ENCODE data around the gene CABCOCO1.

Gene CABCOCO1

DNA sequence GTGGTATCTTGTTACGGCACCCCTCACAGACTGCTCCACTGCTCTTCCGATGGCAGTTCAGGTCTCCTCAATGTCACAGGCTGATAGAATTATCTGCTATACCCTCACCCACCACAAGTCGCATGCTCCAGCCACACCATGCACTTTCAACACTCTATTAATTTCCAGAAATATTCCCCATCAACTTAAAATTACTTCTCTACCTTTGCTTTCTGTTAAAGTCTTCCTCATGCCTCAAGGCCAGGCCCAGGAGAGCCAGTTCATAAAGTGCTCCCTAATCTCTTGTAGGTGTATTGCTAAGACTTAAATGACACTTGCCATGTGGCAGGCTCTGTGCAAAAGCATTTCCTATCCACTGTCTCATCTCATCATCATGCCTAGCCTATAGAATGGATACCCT, 132.8 kb downstream of the CABCOCO1 start:
- WGBS (ENCODE audit: insufficient coverage, insufficient read length): no CpG with 5 or more reads among the region's 3 CpGs
- H3K4me1 ChIP-seq (ENCODE audit: control insufficient read depth, insufficient read depth, low read length): no peaks in the 10 kb centered on the region
- no peaks in the 10 kb centered on the region for H3K36me3 ChIP-seq (ENCODE audit: control insufficient read depth, insufficient read depth, low read length)
- H3K4me3 ChIP-seq (ENCODE audit: low read length): no peak overlapping the region
- H3K27me3 ChIP-seq (ENCODE audit: control insufficient read depth, insufficient read depth, low read length): no peaks in the 10 kb centered on the region
- no peaks in the 10 kb centered on the region for H3K9me3 ChIP-seq (ENCODE audit: control insufficient read depth, insufficient read depth, low read length)
- H3K27ac ChIP-seq (ENCODE audit: low read length): no peak overlapping the region
- no peak for DNase-seq (ENCODE audit: low read depth, low spot score)

DNA sequence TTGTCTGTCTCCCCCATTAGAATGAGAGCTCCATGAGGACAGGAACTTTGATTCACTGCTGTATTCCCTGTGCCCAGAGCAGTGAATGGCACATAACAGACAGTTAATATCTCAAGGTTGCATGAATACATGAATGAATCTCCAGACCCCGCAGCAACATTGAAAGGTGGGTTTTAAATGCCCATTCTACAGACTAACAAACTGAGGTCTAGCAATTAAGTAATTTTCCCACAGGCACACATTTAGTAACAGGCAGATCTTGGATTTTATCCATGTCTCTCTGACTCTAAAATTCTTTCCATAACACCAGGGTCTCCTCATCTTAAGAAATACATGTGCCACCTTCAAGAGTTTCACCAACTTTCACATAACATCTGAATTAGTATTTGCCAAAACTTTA, 134.1 kb downstream of the CABCOCO1 start:
- WGBS (ENCODE audit: insufficient coverage, insufficient read length): no CpG with 5 or more reads among the region's 1 CpG
- Histone ChIP-seq H3K4me3 (ENCODE audit: low read length) (no peak overlapping the region), H3K36me3 (ENCODE audit: control insufficient read depth, insufficient read depth, low read length) (no peaks in the 10 kb centered on the region), H3K27me3 (ENCODE audit: control insufficient read depth, insufficient read depth, low read length) (no peaks in the 10 kb centered on the region), H3K4me1 (ENCODE audit: control insufficient read depth, insufficient read depth, low read length) (no peaks in the 10 kb centered on the region), H3K27ac (ENCODE audit: low read length) (no peak overlapping the region), H3K9me3 (ENCODE audit: control insufficient read depth, insufficient read depth, low read length) (no peaks in the 10 kb centered on the region)
- DNase-seq (ENCODE audit: low read depth, low spot score): no peak

DNA sequence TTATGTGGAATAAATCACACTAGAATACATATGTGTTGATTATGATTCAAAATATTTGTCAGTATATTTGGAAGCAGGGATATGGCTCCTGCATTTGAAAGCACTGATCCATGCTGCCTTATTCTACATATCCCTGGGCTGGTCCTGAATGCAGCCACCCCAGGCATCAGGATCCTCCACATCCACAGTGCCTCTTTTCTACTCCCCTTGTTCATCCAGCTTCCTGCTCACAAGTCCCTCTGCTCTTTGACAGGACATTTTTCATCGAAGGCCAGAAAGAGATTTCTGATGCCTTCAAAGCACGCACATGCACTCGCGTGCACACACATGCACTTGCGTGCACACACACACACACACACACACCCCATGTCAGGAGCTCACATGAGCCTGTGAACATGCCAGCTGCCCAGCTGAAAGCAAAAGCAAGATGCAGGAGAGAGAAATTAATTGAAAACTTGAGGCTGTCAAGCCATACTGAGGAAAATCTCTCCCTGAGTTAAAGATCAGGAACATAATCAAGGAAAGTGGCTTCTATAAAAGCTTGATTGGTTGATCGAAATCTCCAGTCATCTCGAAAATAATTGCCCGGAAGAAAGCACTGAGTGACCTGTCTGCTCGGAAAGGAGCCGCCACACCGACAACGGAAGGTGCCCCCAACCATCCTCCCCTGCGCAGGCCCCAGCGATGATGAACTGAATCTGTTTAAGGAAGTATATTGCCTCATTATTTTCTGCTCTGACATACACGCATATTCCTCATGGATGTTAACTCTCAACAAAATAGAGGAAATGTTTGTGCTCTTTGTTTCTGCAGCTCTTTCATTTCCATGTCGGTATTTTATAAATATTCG, 134.8 kb downstream of the CABCOCO1 start:
- Histone ChIP-seq H3K4me3 (ENCODE audit: low read length) (no peak overlapping the region), H3K27ac (ENCODE audit: low read length) (no peak overlapping the region), H3K36me3 (ENCODE audit: control insufficient read depth, insufficient read depth, low read length) (no peaks in the 10 kb centered on the region), H3K9me3 (ENCODE audit: control insufficient read depth, insufficient read depth, low read length) (no peaks in the 10 kb centered on the region), H3K4me1 (ENCODE audit: control insufficient read depth, insufficient read depth, low read length) (no peaks in the 10 kb centered on the region), H3K27me3 (ENCODE audit: control insufficient read depth, insufficient read depth, low read length) (no peaks in the 10 kb centered on the region)
- WGBS (ENCODE audit: insufficient coverage, insufficient read length): no CpG with 5 or more reads among the region's 17 CpGs
- DNase-seq (ENCODE audit: low read depth, low spot score): no peak

GRCh38 chr10:61798713-61799112, 136.0 kb downstream of the CABCOCO1 start:
- no peak for DNase-seq (ENCODE audit: low read depth, low spot score)
- no peaks in the 10 kb centered on the region for H3K4me1 ChIP-seq (ENCODE audit: control insufficient read depth, insufficient read depth, low read length)
- no peak overlapping the region for H3K27ac ChIP-seq (ENCODE audit: low read length)

GRCh38 chr10:61801484-61801883, 138.8 kb downstream of the CABCOCO1 start:
- Histone ChIP-seq H3K27me3 (ENCODE audit: control insufficient read depth, insufficient read depth, low read length) (no peaks in the 10 kb centered on the region), H3K9me3 (ENCODE audit: control insufficient read depth, insufficient read depth, low read length) (no peaks in the 10 kb centered on the region), H3K4me1 (ENCODE audit: control insufficient read depth, insufficient read depth, low read length) (no peaks in the 10 kb centered on the region), H3K27ac (ENCODE audit: low read length) (no peak overlapping the region), H3K4me3 (ENCODE audit: low read length) (no peak overlapping the region), H3K36me3 (ENCODE audit: control insufficient read depth, insufficient read depth, low read length) (no peaks in the 10 kb centered on the region)
- DNase-seq (ENCODE audit: low read depth, low spot score): no peak
- no CpG with 5 or more reads among the region's 5 CpGs for WGBS (ENCODE audit: insufficient coverage, insufficient read length)

More at GRCh38 chr10:61798713-61799112, 136.0 kb downstream of the CABCOCO1 start:
- Histone ChIP-seq H3K9me3 (ENCODE audit: control insufficient read depth, insufficient read depth, low read length) (no peaks in the 10 kb centered on the region), H3K4me3 (ENCODE audit: low read length) (no peak overlapping the region), H3K27me3 (ENCODE audit: control insufficient read depth, insufficient read depth, low read length) (no peaks in the 10 kb centered on the region), H3K36me3 (ENCODE audit: control insufficient read depth, insufficient read depth, low read length) (no peaks in the 10 kb centered on the region)

- no peak overlapping the region for H3K27ac ChIP-seq (ENCODE audit: low read length)
- H3K4me1 ChIP-seq (ENCODE audit: control insufficient read depth, insufficient read depth, low read length): no peaks in the 10 kb centered on the region
- H3K36me3 ChIP-seq (ENCODE audit: control insufficient read depth, insufficient read depth, low read length): no peaks in the 10 kb centered on the region
- WGBS (ENCODE audit: insufficient coverage, insufficient read length): no CpG with 5 or more reads among the region's 3 CpGs
- no peak for DNase-seq (ENCODE audit: low read depth, low spot score)
- no peak overlapping the region for H3K4me3 ChIP-seq (ENCODE audit: low read length)
- no peaks in the 10 kb centered on the region for H3K27me3 ChIP-seq (ENCODE audit: control insufficient read depth, insufficient read depth, low read length)
- H3K9me3 ChIP-seq (ENCODE audit: control insufficient read depth, insufficient read depth, low read length): no peaks in the 10 kb centered on the region
Observed at GRCh38 chr10:61803269-61803668, 140.5 kb downstream of the CABCOCO1 start.

DNA sequence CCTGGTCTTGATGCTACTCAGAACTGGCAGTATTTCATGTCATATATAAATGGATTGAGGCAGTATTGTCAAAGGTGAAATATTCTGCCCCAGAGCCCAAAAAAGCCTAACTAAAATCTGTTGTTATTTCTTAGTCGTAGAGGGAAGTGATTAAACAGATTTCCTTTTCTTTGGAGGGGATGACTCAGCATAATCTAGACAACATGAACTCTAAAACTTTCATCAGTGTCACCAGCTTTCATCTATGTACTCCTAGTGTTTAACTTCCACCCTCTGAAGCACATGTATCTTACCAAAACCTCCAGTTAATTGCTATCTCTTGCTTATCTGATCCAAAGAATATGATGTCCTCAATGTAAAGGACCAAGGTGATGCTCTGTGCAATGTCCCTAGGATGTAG, 141.7 kb downstream of the CABCOCO1 start:
- no CpG with 5 or more reads among the region's 1 CpG for WGBS (ENCODE audit: insufficient coverage, insufficient read length)
- Histone ChIP-seq H3K4me1 (ENCODE audit: control insufficient read depth, insufficient read depth, low read length) (no peaks in the 10 kb centered on the region), H3K9me3 (ENCODE audit: control insufficient read depth, insufficient read depth, low read length) (no peaks in the 10 kb centered on the region), H3K27me3 (ENCODE audit: control insufficient read depth, insufficient read depth, low read length) (no peaks in the 10 kb centered on the region), H3K4me3 (ENCODE audit: low read length) (no peak overlapping the region), H3K27ac (ENCODE audit: low read length) (no peak overlapping the region), H3K36me3 (ENCODE audit: control insufficient read depth, insufficient read depth, low read length) (no peaks in the 10 kb centered on the region)
- no peak for DNase-seq (ENCODE audit: low read depth, low spot score)

GRCh38 chr10:61805091-61805490, 142.4 kb downstream of the CABCOCO1 start:
- Histone ChIP-seq H3K27me3 (ENCODE audit: control insufficient read depth, insufficient read depth, low read length) (no peaks in the 10 kb centered on the region), H3K9me3 (ENCODE audit: control insufficient read depth, insufficient read depth, low read length) (no peaks in the 10 kb centered on the region), H3K4me3 (ENCODE audit: low read length) (no peak overlapping the region), H3K27ac (ENCODE audit: low read length) (no peak overlapping the region), H3K4me1 (ENCODE audit: control insufficient read depth, insufficient read depth, low read length) (no peaks in the 10 kb centered on the region), H3K36me3 (ENCODE audit: control insufficient read depth, insufficient read depth, low read length) (no peaks in the 10 kb centered on the region)
- no CpG with 5 or more reads among the region's 3 CpGs for WGBS (ENCODE audit: insufficient coverage, insufficient read length)
- DNase-seq (ENCODE audit: low read depth, low spot score): no peak

DNA sequence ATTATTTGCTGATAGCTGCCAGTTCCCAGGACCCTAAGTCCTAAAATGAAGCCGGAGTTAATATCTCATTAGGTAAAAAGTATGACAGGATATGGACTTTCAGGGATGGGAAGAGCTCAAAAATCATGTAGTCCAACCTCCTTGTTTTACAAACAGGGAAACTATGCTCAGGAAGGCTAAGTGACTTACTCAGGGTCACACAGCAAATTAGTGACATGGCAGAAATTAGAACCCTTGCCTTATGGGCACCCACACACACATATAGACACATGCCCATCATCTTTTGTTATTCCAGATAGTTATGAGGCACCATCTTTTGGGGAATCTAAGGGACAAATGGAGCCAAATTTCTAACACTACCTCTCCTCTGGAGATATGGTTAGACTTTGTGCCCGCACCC, 147.5 kb downstream of the CABCOCO1 start:
- no peak for DNase-seq (ENCODE audit: low read depth, low spot score)
- H3K27ac ChIP-seq (ENCODE audit: low read length): no peak overlapping the region
- H3K27me3 ChIP-seq (ENCODE audit: control insufficient read depth, insufficient read depth, low read length): no peaks in the 10 kb centered on the region
- H3K4me1 ChIP-seq (ENCODE audit: control insufficient read depth, insufficient read depth, low read length): no peaks in the 10 kb centered on the region
- H3K36me3 ChIP-seq (ENCODE audit: control insufficient read depth, insufficient read depth, low read length): no peaks in the 10 kb centered on the region
- H3K4me3 ChIP-seq (ENCODE audit: low read length): no peak overlapping the region
- WGBS (ENCODE audit: insufficient coverage, insufficient read length): no CpG with 5 or more reads among the region's 2 CpGs
- no peaks in the 10 kb centered on the region for H3K9me3 ChIP-seq (ENCODE audit: control insufficient read depth, insufficient read depth, low read length)

GRCh38 chr10:61812052-61812721, 149.5 kb downstream of the CABCOCO1 start:
- Histone ChIP-seq H3K27ac (ENCODE audit: low read length) (no peak overlapping the region), H3K4me3 (ENCODE audit: low read length) (no peak overlapping the region), H3K36me3 (ENCODE audit: control insufficient read depth, insufficient read depth, low read length) (no peaks in the 10 kb centered on the region), H3K4me1 (ENCODE audit: control insufficient read depth, insufficient read depth, low read length) (no peaks in the 10 kb centered on the region), H3K27me3 (ENCODE audit: control insufficient read depth, insufficient read depth, low read length) (no peaks in the 10 kb centered on the region), H3K9me3 (ENCODE audit: control insufficient read depth, insufficient read depth, low read length) (no peaks in the 10 kb centered on the region)
- WGBS (ENCODE audit: insufficient coverage, insufficient read length): no CpG with 5 or more reads among the region's 5 CpGs
- DNase-seq (ENCODE audit: low read depth, low spot score): no peak

DNA sequence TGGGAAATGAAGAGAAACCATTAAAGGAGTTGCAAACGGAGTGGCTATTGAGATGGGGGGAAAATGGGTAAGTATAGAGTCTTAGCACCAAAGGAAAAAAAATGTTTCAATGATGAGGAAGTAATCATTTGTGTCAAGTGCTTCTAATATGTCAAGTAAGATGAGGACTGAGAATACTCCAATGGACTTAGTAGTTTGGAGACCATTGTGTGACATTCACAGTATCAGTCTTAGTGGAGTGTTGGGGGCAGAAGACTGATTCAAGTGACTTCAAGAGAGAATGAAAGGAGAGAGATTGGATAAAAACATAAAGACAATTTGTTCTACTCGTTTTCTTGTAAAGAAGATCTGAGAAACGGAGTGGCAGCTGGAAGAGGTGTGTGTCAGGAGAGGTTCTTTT, 150.2 kb downstream of the CABCOCO1 start:
- Histone ChIP-seq H3K27ac (ENCODE audit: low read length) (no peak overlapping the region), H3K36me3 (ENCODE audit: control insufficient read depth, insufficient read depth, low read length) (no peaks in the 10 kb centered on the region), H3K9me3 (ENCODE audit: control insufficient read depth, insufficient read depth, low read length) (no peaks in the 10 kb centered on the region), H3K27me3 (ENCODE audit: control insufficient read depth, insufficient read depth, low read length) (no peaks in the 10 kb centered on the region), H3K4me3 (ENCODE audit: low read length) (no peak overlapping the region), H3K4me1 (ENCODE audit: control insufficient read depth, insufficient read depth, low read length) (no peaks in the 10 kb centered on the region)
- DNase-seq (ENCODE audit: low read depth, low spot score): no peak
- WGBS (ENCODE audit: insufficient coverage, insufficient read length): 100% methylated on average over 1 of the region's 3 CpGs

Data from iPS DF 6.9 (cell line).